CD14-positive monocyte (primary cell): ENCODE results near the gene SIAH1. TPM values are rescaled to one million over a fixed set of nuclear protein-coding genes. Genes with fewer than 3 reads are reported as not detected.

Source experiments
- DNase-seq, 3 donors: peaks; one replicate each; pipeline ENCODE4 v3.0.0-alpha.2; 2011 to 2022
- H2AFZ ChIP-seq: 2 replicates; pipeline ENCODE4 v1.6.0; 2012; ENCODE audit warnings: mild to moderate bottlenecking, low read depth, low read length, inconsistent platforms; ENCODE audit not compliant: insufficient read depth, poor library complexity, severe bottlenecking
- H3K27ac ChIP-seq, 2 donors: 1 replicate in 1 of 2; 2 replicates in 1 of 2; pipeline ENCODE4 v1.5.1; 2012 to 2013; ENCODE audit warnings: low read length in 2 of 2, control low read depth in 1 of 2, inconsistent platforms in 1 of 2, low read depth in 1 of 2, mild to moderate bottlenecking in 1 of 2
- H3K27me3 ChIP-seq, 2 donors: one replicate each; pipeline versions ENCODE4 v1.6.0 to v1.6.1; 2011 to 2013; ENCODE audit warnings: low read length in 2 of 2; ENCODE audit not compliant: control insufficient read depth in 2 of 2, insufficient read depth in 2 of 2
- H3K36me3 ChIP-seq, 2 donors: replicated peaks in 1 of 2; 1 replicate in 1 of 2; 2 replicates in 1 of 2; pipeline versions ENCODE4 v1.5.1 to v1.6.1; 2012 to 2013; ENCODE audit warnings: low read length in 2 of 2, control low read depth in 1 of 2, inconsistent platforms in 1 of 2, mild to moderate bottlenecking in 1 of 2; ENCODE audit not compliant: insufficient read depth in 2 of 2, control insufficient read depth in 1 of 2
- H3K4me1 ChIP-seq, 2 donors: 1 replicate in 1 of 2; 2 replicates in 1 of 2; pipeline versions ENCODE4 v1.5.1 to v1.6.1; 2012 to 2013; ENCODE audit warnings: low read length in 2 of 2, control low read depth in 1 of 2, inconsistent platforms in 1 of 2, mild to moderate bottlenecking in 1 of 2, moderate library complexity in 1 of 2; ENCODE audit not compliant: insufficient read depth in 2 of 2, control insufficient read depth in 1 of 2
- H3K4me2 ChIP-seq: replicated peaks from 2 replicates; pipeline ENCODE3; 2012; ENCODE audit warnings: low read length, moderate library complexity, mild to moderate bottlenecking; ENCODE audit not compliant: poor library complexity, severe bottlenecking; ENCODE audit errors: extremely low read depth
- H3K4me3 ChIP-seq, 3 experiments: fragments of 200-600 bp in 1 of 3; sonication (generic) in 1 of 3; replicated peaks in 1 of 3; 1 replicate in 2 of 3; 2 replicates in 1 of 3; pipeline ENCODE4 v1.5.1; 2011 to 2013; ENCODE audit warnings: low read length in 3 of 3, mild to moderate bottlenecking in 3 of 3, control low read depth in 2 of 3, low read depth in 2 of 3, inconsistent platforms in 1 of 3, moderate library complexity in 1 of 3
- H3K79me2 ChIP-seq: 2 replicates; pipeline ENCODE4 v1.6.0; 2012; ENCODE audit warnings: mild to moderate bottlenecking, control low read depth, inconsistent platforms, low read length, moderate library complexity; ENCODE audit not compliant: insufficient read depth
- H3K9ac ChIP-seq: 2 replicates; pipeline ENCODE4 v1.6.0; 2017; ENCODE audit warnings: low read length, mild to moderate bottlenecking; ENCODE audit not compliant: insufficient read depth, poor library complexity, severe bottlenecking
- H3K9me3 ChIP-seq, 2 donors: replicated peaks in 1 of 2; 1 replicate in 1 of 2; 2 replicates in 1 of 2; pipeline versions ENCODE4 v1.5.1 to v1.6.1; 2012 to 2013; ENCODE audit warnings: low read length in 2 of 2, control low read depth in 1 of 2; ENCODE audit not compliant: control insufficient read depth in 1 of 2, insufficient read depth in 1 of 2
- H4K20me1 ChIP-seq: 2 replicates; pipeline ENCODE4 v1.6.0; 2012; ENCODE audit warnings: mild to moderate bottlenecking, low read length, control low read depth, moderate library complexity; ENCODE audit not compliant: insufficient read depth
- H3K27ac Mint-ChIP-seq, 7 donors: one replicate each; pipeline ENCODE4 v1.8.0; 2020; ENCODE audit warnings: mild to moderate bottlenecking in 7 of 7, mixed read lengths in 7 of 7, moderate library complexity in 6 of 7, inconsistent platforms in 2 of 7
- H3K27me3 Mint-ChIP-seq, 3 donors: one replicate each; pipeline ENCODE4 v1.8.0; 2021 to 2022; ENCODE audit warnings: low read depth in 3 of 3, mild to moderate bottlenecking in 3 of 3, mixed read lengths in 3 of 3, moderate library complexity in 3 of 3, inconsistent platforms in 1 of 3
- H3K36me3 Mint-ChIP-seq, 2 donors: one replicate each; pipeline ENCODE4 v1.8.0; 2020; ENCODE audit warnings: mixed read lengths in 2 of 2, inconsistent platforms in 1 of 2, mild to moderate bottlenecking in 1 of 2
- H3K4me1 Mint-ChIP-seq: one replicate; pipeline ENCODE4 v1.8.0; 2020; ENCODE audit warnings: mild to moderate bottlenecking, mixed read lengths
- H3K4me3 Mint-ChIP-seq, 2 donors: one replicate each; pipeline ENCODE4 v1.8.0; 2020; ENCODE audit warnings: mild to moderate bottlenecking in 2 of 2, mixed read lengths in 2 of 2, moderate library complexity in 1 of 2
- H3K9me3 Mint-ChIP-seq, 7 donors: one replicate each; pipeline ENCODE4 v1.8.0; 2020 to 2022; ENCODE audit warnings: mixed read lengths in 7 of 7, mild to moderate bottlenecking in 6 of 7, moderate library complexity in 6 of 7, inconsistent platforms in 2 of 7
- CTCF ChIP-seq: fragments of 200-600 bp; IDR thresholded peaks from one replicate; pipeline ENCODE4 v1.8.0; 2022; ENCODE audit warnings: antibody characterized with exemption, mild to moderate bottlenecking
- WGBS: methylation state at CpG from one replicate; pipeline ENCODE4 v1.1.5; 2013; ENCODE audit warnings: missing lambda C conversion rate; ENCODE audit not compliant: insufficient coverage; 5-methylcytosine and 5-hydroxymethylcytosine counted together
- intact Hi-C, 2 donors: fragments of 100-400 bp; cut with micrococcal nuclease; formaldehyde crosslinking; loops; one replicate each; pipeline versions ENCODE4 v1.15.0 to v1.15.1; 2023
- polyA plus RNA-seq, 3 donors: library from polyadenylated mRNA; depleted of rRNA in 1 of 3; unstranded in 2 of 3; stranded (reverse) in 1 of 3; fragments of 300-500 nt in 2 of 3; fragments of >200 nt in 1 of 3; fragmentation: Illumina TruSeq in 2 of 3; gene quantifications; 1 replicate in 2 of 3; 2 replicates in 1 of 3; pipeline ENCODE4 v1.2.3, GENCODE V29; 2012 to 2021

SIAH1 gene
- polyA plus RNA-seq, 3 donors, result 4.9 to 11.8 (median 5.6) TPM

- H4K20me1 ChIP-seq, result no peaks in the 10 kb centered on the region
- peaks cover 14% of the 10 kb centered on the region for H3K4me1 Mint-ChIP-seq
- intact Hi-C loops, result no loop called here
- H3K4me1 ChIP-seq, result no peaks in the 10 kb centered on the region
- H3K27ac Mint-ChIP-seq, result peak overlapping the region in 1 of 7 donors; percentile 3
- peaks cover 0 to 4% (median 0%) of the 10 kb centered on the region in 7 donors for H3K9me3 Mint-ChIP-seq
- no peaks in the 10 kb centered on the region for H3K27me3 ChIP-seq
- no peak overlapping the region for H3K4me3 ChIP-seq
- no peaks in the 10 kb centered on the region for H3K9me3 ChIP-seq
- H3K36me3 ChIP-seq, result no peaks in the 10 kb centered on the region
- no peaks in the 10 kb centered on the region for H3K36me3 Mint-ChIP-seq
- H3K79me2 ChIP-seq, result no peaks in the 10 kb centered on the region
- H3K4me3 Mint-ChIP-seq, result no peak overlapping the region
- peak in 2 of 3 donors; percentile 26 to 27 for DNase-seq
- H2AFZ ChIP-seq, result no peak overlapping the region
- no peak for TF ChIP-seq CTCF
- H3K4me2 ChIP-seq, result no peak overlapping the region
- H3K27ac ChIP-seq, result no peak overlapping the region
- peaks cover 0 to 5% (median 2%) of the 10 kb centered on the region in 3 donors for H3K27me3 Mint-ChIP-seq
- no peak overlapping the region for H3K9ac ChIP-seq
- WGBS, result 75% methylated on average over 2 of the region's 7 CpGs
Measured at GRCh38 chr16:48408688-48409087, 23.5 kb upstream of the SIAH1 start.

GRCh38 chr16:48405907-48406306 is 20.7 kb upstream of the SIAH1 start:
- intact Hi-C loops, result no loop called here
- TF ChIP-seq CTCF, result no peak
- WGBS, result 100% methylated on average over 2 of the region's 4 CpGs
- H3K27ac ChIP-seq, result no peak overlapping the region
- H3K27me3 Mint-ChIP-seq, result peaks cover 0 to 8% (median 3%) of the 10 kb centered on the region in 3 donors
- no peaks in the 10 kb centered on the region for H3K36me3 ChIP-seq
- H3K4me1 Mint-ChIP-seq, result peaks cover 14% of the 10 kb centered on the region
- H3K4me1 ChIP-seq, result no peaks in the 10 kb centered on the region
- no peak overlapping the region for H3K27ac Mint-ChIP-seq
- H3K4me3 ChIP-seq, result no peak overlapping the region
- no peaks in the 10 kb centered on the region for H3K79me2 ChIP-seq
- H3K36me3 Mint-ChIP-seq, result no peaks in the 10 kb centered on the region
- H3K4me3 Mint-ChIP-seq, result no peak overlapping the region
- H3K9me3 ChIP-seq, result no peaks in the 10 kb centered on the region
- no peaks in the 10 kb centered on the region for H3K27me3 ChIP-seq
- DNase-seq, result no peak
- peaks cover 0 to 4% (median 0%) of the 10 kb centered on the region in 7 donors for H3K9me3 Mint-ChIP-seq
- H3K9ac ChIP-seq, result no peak overlapping the region
- no peaks in the 10 kb centered on the region for H4K20me1 ChIP-seq
- no peak overlapping the region for H3K4me2 ChIP-seq
- H2AFZ ChIP-seq, result no peak overlapping the region
